Ovary (tissue), 3 donors: ENCODE measurements around the gene SLC34A2.

Experiments
- POLR2A ChIP-seq: fragments of 450-650 bp; IDR thresholded peaks from one replicate; pipeline ENCODE4 v1.6.1; 2017; ENCODE audit warnings: antibody characterized with exemption, mild to moderate bottlenecking, moderate library complexity
- TF ChIP-seq, protein P1 (sequence below), 3 donors: fragments of 450-650 bp in 2 of 3; fragments of 200-600 bp in 1 of 3; IDR thresholded peaks; one replicate each; pipeline versions ENCODE4 v1.5.1 to v1.8.0; 2016 to 2022; ENCODE audit warnings: antibody characterized with exemption in 3 of 3, mild to moderate bottlenecking in 1 of 3
- donor health status: DM: no; HTN: no; CAD: no.

DNA sequence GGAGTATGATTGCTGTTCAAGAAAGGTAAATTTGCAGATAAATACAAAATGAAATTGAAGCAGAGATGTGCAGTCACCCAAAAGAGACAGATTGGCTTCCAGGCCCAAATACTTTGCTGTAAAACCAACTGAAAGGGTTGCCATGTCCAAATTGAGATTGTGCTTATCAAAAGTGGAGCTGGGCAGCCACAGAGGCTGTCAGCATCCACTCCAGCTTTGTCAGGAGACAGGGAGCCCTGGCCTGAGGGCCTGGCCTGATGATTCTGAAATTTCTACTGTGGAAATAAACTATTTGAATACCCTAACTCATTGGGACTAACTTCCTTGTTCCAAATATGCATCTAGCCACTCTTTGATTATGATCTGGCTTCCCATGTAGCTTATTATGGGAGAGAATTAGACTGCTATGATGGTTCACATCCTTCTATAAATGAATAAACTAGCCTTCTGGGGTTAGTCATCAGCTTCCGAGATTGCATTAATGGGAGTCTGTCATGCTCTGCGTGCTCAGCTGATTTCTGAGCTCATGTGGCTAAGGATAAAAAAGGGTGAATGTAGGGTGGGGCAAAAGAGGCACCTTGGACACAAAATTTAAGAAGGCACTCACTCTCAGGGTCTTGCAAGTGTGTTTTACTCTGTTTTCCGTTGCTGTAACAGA lies 48.2 kb downstream of the SLC34A2 start:
- TF ChIP-seq, protein P1, sequence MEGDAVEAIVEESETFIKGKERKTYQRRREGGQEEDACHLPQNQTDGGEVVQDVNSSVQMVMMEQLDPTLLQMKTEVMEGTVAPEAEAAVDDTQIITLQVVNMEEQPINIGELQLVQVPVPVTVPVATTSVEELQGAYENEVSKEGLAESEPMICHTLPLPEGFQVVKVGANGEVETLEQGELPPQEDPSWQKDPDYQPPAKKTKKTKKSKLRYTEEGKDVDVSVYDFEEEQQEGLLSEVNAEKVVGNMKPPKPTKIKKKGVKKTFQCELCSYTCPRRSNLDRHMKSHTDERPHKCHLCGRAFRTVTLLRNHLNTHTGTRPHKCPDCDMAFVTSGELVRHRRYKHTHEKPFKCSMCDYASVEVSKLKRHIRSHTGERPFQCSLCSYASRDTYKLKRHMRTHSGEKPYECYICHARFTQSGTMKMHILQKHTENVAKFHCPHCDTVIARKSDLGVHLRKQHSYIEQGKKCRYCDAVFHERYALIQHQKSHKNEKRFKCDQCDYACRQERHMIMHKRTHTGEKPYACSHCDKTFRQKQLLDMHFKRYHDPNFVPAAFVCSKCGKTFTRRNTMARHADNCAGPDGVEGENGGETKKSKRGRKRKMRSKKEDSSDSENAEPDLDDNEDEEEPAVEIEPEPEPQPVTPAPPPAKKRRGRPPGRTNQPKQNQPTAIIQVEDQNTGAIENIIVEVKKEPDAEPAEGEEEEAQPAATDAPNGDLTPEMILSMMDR (IDR thresholded peaks at IDR 0.05), result no peak
- no peak for TF ChIP-seq POLR2A
